HEK293T (cell line): ENCODE data around the gene CHCHD1.

ENCODE experiments used
- CTCF ChIA-PET: fragments of 350-600 bp; formaldehyde crosslinking; extraction: SDS; loops from one replicate; lab custom pipeline; 2021; ENCODE audit warnings: antibody characterized with exemption, inconsistent platforms; lab: Yijun Ruan, JAX
- POLR2A ChIA-PET: fragments of 350-600 bp; formaldehyde crosslinking; extraction: SDS; loops from one replicate; lab custom pipeline; 2020; ENCODE audit warnings: antibody characterized with exemption, inconsistent platforms; lab: Yijun Ruan, JAX
- DNase-seq: peaks from one replicate; pipeline ENCODE4 v3.0.0; 2012; ENCODE audit warnings: mixed read lengths; ENCODE audit errors: extremely low spot score
- ARNT ChIP-seq: fragments of 450-650 bp; IDR thresholded peaks from 2 replicates; pipeline ENCODE4 v1.6.1; 2017; ENCODE audit warnings: mild to moderate bottlenecking
- BHLHE40 ChIP-seq: fragments of 450-650 bp; IDR thresholded peaks from 2 replicates; pipeline ENCODE4 v1.6.1; 2016; ENCODE audit warnings: mild to moderate bottlenecking, moderate library complexity, borderline replicate concordance
- CTBP1 ChIP-seq: fragments of 450-650 bp; IDR thresholded peaks from 2 replicates; pipeline ENCODE4 v1.6.1; 2016; ENCODE audit warnings: borderline replicate concordance
- ELF4 ChIP-seq: fragments of 450-650 bp; IDR thresholded peaks from 2 replicates; pipeline ENCODE4 v1.6.1; 2017; ENCODE audit warnings: antibody characterized with exemption
- FOXA1 ChIP-seq: fragments of 450-650 bp; IDR thresholded peaks from 2 replicates; pipeline ENCODE4 v1.6.1; 2016; ENCODE audit warnings: mild to moderate bottlenecking
- FOXK2 ChIP-seq: fragments of 450-650 bp; IDR thresholded peaks from 2 replicates; pipeline ENCODE4 v1.6.1; 2016; ENCODE audit warnings: mild to moderate bottlenecking
- FOXM1 ChIP-seq: fragments of 450-650 bp; IDR thresholded peaks from 2 replicates; pipeline ENCODE4 v1.6.1; 2017; ENCODE audit warnings: mild to moderate bottlenecking, borderline replicate concordance
- HDGF ChIP-seq: fragments of 450-650 bp; IDR thresholded peaks from 2 replicates; pipeline ENCODE4 v1.6.1; 2017; ENCODE audit warnings: antibody characterized with exemption, borderline replicate concordance
- L3MBTL2 ChIP-seq: fragments of 450-650 bp; conservative IDR thresholded peaks from 2 replicates; pipeline ENCODE4 v1.6.1; 2016; ENCODE audit warnings: mild to moderate bottlenecking
- LEF1 ChIP-seq: fragments of 450-650 bp; IDR thresholded peaks from 2 replicates; pipeline ENCODE4 v1.6.1; 2017; ENCODE audit warnings: mild to moderate bottlenecking, borderline replicate concordance
- NFRKB ChIP-seq: fragments of 450-650 bp; IDR thresholded peaks from 2 replicates; pipeline ENCODE4 v1.6.1; 2016; ENCODE audit warnings: mild to moderate bottlenecking, moderate library complexity
- SP1 ChIP-seq: fragments of 450-650 bp; IDR thresholded peaks from 2 replicates; pipeline ENCODE4 v1.6.1; 2017
- SUZ12 ChIP-seq: fragments of 450-650 bp; IDR thresholded peaks from 2 replicates; pipeline ENCODE4 v1.6.1; 2016; ENCODE audit warnings: mild to moderate bottlenecking
- TARDBP ChIP-seq: fragments of 450-650 bp; IDR thresholded peaks from 2 replicates; pipeline ENCODE4 v1.6.1; 2016
- ZNF384 ChIP-seq: fragments of 450-650 bp; IDR thresholded peaks from 2 replicates; pipeline ENCODE4 v1.6.1; 2016
- TF ChIP-seq, protein P1 (sequence below): fragments of 450-650 bp; IDR thresholded peaks from 2 replicates; pipeline ENCODE4 v1.6.1; 2016

Gene CHCHD1

GRCh38 chr10:73742454-73742734 is 39.5 kb upstream of the CHCHD1 start:
- TF ChIP-seq SP1 (no peak), FOXA1 (no peak), SUZ12 (no peak), TARDBP (no peak), ELF4 (no peak), FOXK2 (no peak), NFRKB (no peak), HDGF (no peak), CTBP1 (no peak), LEF1 (no peak), BHLHE40 (no peak), L3MBTL2 (no peak), ZNF384 (no peak), FOXM1 (no peak), ARNT (no peak)
- TF ChIP-seq, protein P1, sequence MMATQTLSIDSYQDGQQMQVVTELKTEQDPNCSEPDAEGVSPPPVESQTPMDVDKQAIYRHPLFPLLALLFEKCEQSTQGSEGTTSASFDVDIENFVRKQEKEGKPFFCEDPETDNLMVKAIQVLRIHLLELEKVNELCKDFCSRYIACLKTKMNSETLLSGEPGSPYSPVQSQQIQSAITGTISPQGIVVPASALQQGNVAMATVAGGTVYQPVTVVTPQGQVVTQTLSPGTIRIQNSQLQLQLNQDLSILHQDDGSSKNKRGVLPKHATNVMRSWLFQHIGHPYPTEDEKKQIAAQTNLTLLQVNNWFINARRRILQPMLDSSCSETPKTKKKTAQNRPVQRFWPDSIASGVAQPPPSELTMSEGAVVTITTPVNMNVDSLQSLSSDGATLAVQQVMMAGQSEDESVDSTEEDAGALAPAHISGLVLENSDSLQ, result no peak
- DNase-seq, result no peak
- ChIA-PET POLR2A (interaction anchor here (2.1 to 6.0 kb wide), 3 partner anchors 9 to 30 kb away, joined by 9 to 68 read pairs (median 26); a partner anchor contains a TSS), CTCF (no interaction called here)

DNA sequence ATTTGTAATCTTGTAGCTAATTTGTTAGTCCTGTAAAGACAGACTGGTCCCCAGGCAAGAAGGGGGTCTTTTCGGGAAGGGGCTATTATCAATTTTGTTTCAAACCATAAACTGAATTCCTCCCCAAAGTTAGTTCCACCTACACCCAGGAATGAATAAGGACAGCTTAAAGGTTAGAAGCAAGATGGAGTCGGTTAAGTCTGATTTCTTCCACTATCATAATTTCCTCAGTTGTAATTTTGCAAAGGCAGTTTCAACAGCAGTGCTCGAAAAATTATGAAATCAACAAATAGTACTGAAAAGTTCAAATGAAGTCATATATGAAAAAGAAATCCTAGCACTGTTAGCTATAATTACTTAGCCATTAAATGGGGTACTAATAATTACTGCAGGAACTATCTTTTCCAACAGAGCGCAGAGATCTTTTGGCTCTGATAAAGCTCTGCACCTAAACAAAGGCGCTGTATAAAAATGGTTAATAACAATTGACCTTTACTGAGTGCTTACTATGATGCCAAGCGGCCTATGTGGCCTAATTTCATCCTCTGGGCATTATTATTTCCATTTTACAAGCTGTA is 38.4 kb upstream of the CHCHD1 start:
- TF ChIP-seq L3MBTL2 (0 out of 2 replicates have a peak, but pooled peaks have one; percentile 5), SUZ12 (no peak)
- ChIA-PET CTCF (interaction anchor here (0.5 to 0.6 kb wide), 2 partner anchors 116 to 1171 kb away, joined by 3 to 4 read pairs; no protein-coding TSS in a partner anchor), POLR2A (interaction anchor here (0.8 to 6.0 kb wide), 7 partner anchors 10 to 447 kb away, joined by 3 to 68 read pairs (median 9); partner anchors contain the start of gene CHCHD1)
- no peak for DNase-seq

GRCh38 chr10:73743905-73744663 is 37.8 kb upstream of the CHCHD1 start, which contains the start of gene SEC24C:
TSS of gene SEC24C (plus strand) at chr10:73744372. CDS start at chr10:73746833, 2,461 bp downstream.
- TF ChIP-seq, protein P1, result peak; percentile 65
- TF ChIP-seq ELF4 (peak; percentile 88), FOXM1 (peak; percentile 70; the same call in 1 of the 2 replicates), NFRKB (peak; percentile 90), L3MBTL2 (peak; percentile 11), TARDBP (no peak), BHLHE40 (no peak)
- peak; percentile 97 for DNase-seq
- CTCF ChIA-PET, result interaction anchor here (0.6 to 0.9 kb wide), 2 partner anchors 11 to 1172 kb away, joined by 3 to 4 read pairs; no protein-coding TSS in a partner anchor
- POLR2A ChIA-PET, result interaction anchor here (0.6 to 6.0 kb wide), 8 partner anchors 10 to 446 kb away, joined by 3 to 68 read pairs (median 6); partner anchors contain the start of gene CHCHD1

- POLR2A ChIA-PET, result interaction anchor here (0.9 to 6.0 kb wide), 5 partner anchors 12 to 37 kb away, joined by 3 to 68 read pairs (median 10); partner anchors contain the start of gene CHCHD1
- TF ChIP-seq SUZ12, result no peak
- no peak for TF ChIP-seq L3MBTL2
- TF ChIP-seq HDGF, result no peak
- TF ChIP-seq ZNF384, result no peak
- TF ChIP-seq TARDBP, result no peak
- no peak for TF ChIP-seq FOXM1
- no peak for TF ChIP-seq FOXA1
- no peak for TF ChIP-seq FOXK2
- no peak for TF ChIP-seq CTBP1
- TF ChIP-seq BHLHE40, result no peak
- no peak for TF ChIP-seq ELF4
- DNase-seq, result peak; percentile 68
- CTCF ChIA-PET, result interaction anchor here (0.6 to 0.9 kb wide), 2 partner anchors 11 to 206 kb away, joined by 3 to 6 read pairs; no protein-coding TSS in a partner anchor
Measured at GRCh38 chr10:73744664-73744975, 37.2 kb upstream of the CHCHD1 start.

GRCh38 chr10:73746721-73747120 is 35.1 kb upstream of the CHCHD1 start:
- no peak for DNase-seq
- ChIA-PET POLR2A (interaction anchor here (0.6 to 6.0 kb wide), 2 partner anchors 9 to 16 kb away, joined by 4 to 68 read pairs; no protein-coding TSS in a partner anchor), CTCF (no interaction called here)
- TF ChIP-seq ZNF384 (no peak), FOXK2 (no peak), L3MBTL2 (no peak), SP1 (no peak), SUZ12 (no peak), NFRKB (no peak), ARNT (no peak), HDGF (no peak)
- TF ChIP-seq, protein P1, result no peak

DNA sequence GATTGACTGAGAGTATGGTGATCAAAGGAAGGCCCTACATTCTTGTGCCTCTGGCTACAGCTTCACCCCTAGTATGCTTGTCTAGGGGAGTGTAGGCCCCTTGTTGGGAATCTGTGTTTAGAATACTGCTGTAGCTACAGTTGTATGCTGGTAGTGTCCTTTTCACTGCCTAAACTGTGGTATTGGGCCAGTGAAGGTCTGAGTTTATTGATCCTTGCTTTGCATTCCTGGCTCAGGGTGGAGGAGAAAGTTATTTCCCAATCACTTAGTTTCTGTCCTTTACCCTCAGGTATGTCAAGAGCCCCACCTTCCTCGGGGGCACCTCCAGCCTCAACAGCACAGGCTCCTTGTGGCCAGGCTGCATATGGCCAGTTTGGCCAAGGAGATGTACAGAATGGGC is 31.0 kb upstream of the CHCHD1 start:
- DNase-seq, result no peak
- ChIA-PET CTCF (no interaction called here), POLR2A (no interaction called here)
- TF ChIP-seq HDGF, result no peak
- TF ChIP-seq BHLHE40, result no peak
- TF ChIP-seq CTBP1, result no peak
- TF ChIP-seq NFRKB, result no peak
- no peak for TF ChIP-seq L3MBTL2
- no peak for TF ChIP-seq ARNT
- TF ChIP-seq TARDBP, result no peak
- TF ChIP-seq ZNF384, result no peak
- TF ChIP-seq, protein P1, result no peak
- TF ChIP-seq FOXA1, result no peak
- no peak for TF ChIP-seq FOXK2
- TF ChIP-seq LEF1, result no peak
- TF ChIP-seq SP1, result no peak
- no peak for TF ChIP-seq ELF4
